Adipose tissue (tissue), 3 donors: Measurements from ENCODE around the gene FBXO17. TPM values are rescaled to one million over a fixed set of nuclear protein-coding genes. Genes with fewer than 3 reads are reported as not detected.
"Not testable (repeated sequence)": the region's sequence is repeated elsewhere in the genome, so short reads cannot be mapped to it uniquely, and the experiment has no call there.

Experiments
- H3K27ac ChIP-seq: one replicate; pipeline ENCODE4 v1.5.1; 2013; ENCODE audit warnings: low read depth, low read length
- whole genome bisulfite sequencing, 3 donors: extraction: QIAGEN DNeasy Blood & Tissue Kit; methylation state at CpG; one replicate each; pipeline ENCODE4 v1.1.7; 2013; 5-methylcytosine and 5-hydroxymethylcytosine counted together
- polyA plus RNA-seq, 3 donors: library from polyadenylated mRNA; stranded (reverse); fragments of 200-250 nt; gene quantifications; one replicate each; pipeline ENCODE4 v1.2.3, GENCODE V29; 2013
- donor health status: healthy with polysubstance abuse.
- donor health status: Bipolar disorder and iron deficiency.
- donor health status: healthy.

The FBXO17 gene
- polyA plus RNA-seq, 3 donors: 6.8 to 28.8 (median 25.8) TPM

GRCh38 chr19:38952395-38953165 lies 23.0 kb downstream of the FBXO17 start:
- no peak overlapping the region for H3K27ac ChIP-seq
- WGBS, 3 donors: 46 to 68% (median 58%) methylated on average over 13 of the region's 13 CpGs

- 64 to 80% (median 70%) methylated on average over 3 of the region's 3 CpGs for WGBS, 3 donors
- no peak overlapping the region for H3K27ac ChIP-seq
These were observed 24.4 kb downstream of the FBXO17 start for GRCh38 chr19:38951187-38951586.

- 8 to 11% (median 9%) methylated on average over 62 to 72 of the region's 72 CpGs for WGBS, 3 donors
- no peak overlapping the region for H3K27ac ChIP-seq
These were observed 25.8 kb downstream of the FBXO17 start for GRCh38 chr19:38949580-38950367.

GRCh38 chr19:38946229-38947010 lies 29.1 kb downstream of the FBXO17 start:
- 78 to 86% (median 80%) methylated on average over 11 of the region's 11 CpGs for WGBS, 3 donors
- no peak overlapping the region for H3K27ac ChIP-seq

- H3K27ac ChIP-seq: no peak overlapping the region
- WGBS, 3 donors: 84 to 98% (median 96%) methylated on average over 3 of the region's 3 CpGs
These were observed 29.8 kb downstream of the FBXO17 start for GRCh38 chr19:38945562-38946228.

GRCh38 chr19:38944981-38945506 lies 30.5 kb downstream of the FBXO17 start:
- WGBS, 3 donors: 84 to 94% (median 92%) methylated on average over 11 to 12 of the region's 12 CpGs
- H3K27ac ChIP-seq: no peak overlapping the region

- WGBS, 3 donors: 85% methylated on average over 20 of the region's 20 CpGs
- no peak overlapping the region for H3K27ac ChIP-seq
These were observed 32.9 kb downstream of the FBXO17 start for GRCh38 chr19:38942471-38943181.

- H3K27ac ChIP-seq: no peak overlapping the region
- 77 to 87% (median 86%) methylated on average over 2 of the region's 2 CpGs for WGBS, 3 donors
These were observed 33.6 kb downstream of the FBXO17 start for GRCh38 chr19:38941979-38942378.

- WGBS, 3 donors: 78 to 84% (median 82%) methylated on average over 5 of the region's 5 CpGs
These were observed 34.1 kb downstream of the FBXO17 start for GRCh38 chr19:38941466-38941865.

GRCh38 chr19:38939957-38940356 lies 35.6 kb downstream of the FBXO17 start:
- no peak overlapping the region for H3K27ac ChIP-seq
- 38 to 57% (median 38%) methylated on average over 5 of the region's 5 CpGs for WGBS, 3 donors

More at GRCh38 chr19:38941466-38941865, 34.1 kb downstream of the FBXO17 start:
- H3K27ac ChIP-seq: not testable (repeated sequence)

GRCh38 chr19:38933544-38933943 lies 42.0 kb downstream of the FBXO17 start:
- H3K27ac ChIP-seq: no peak overlapping the region
- WGBS, 3 donors: 84 to 96% (median 94%) methylated on average over 4 of the region's 4 CpGs

- 90 to 93% (median 90%) methylated on average over 29 of the region's 29 CpGs for WGBS, 3 donors
- no peak overlapping the region for H3K27ac ChIP-seq
These were observed 42.9 kb downstream of the FBXO17 start for GRCh38 chr19:38932425-38933179.

GRCh38 chr19:38931521-38931793 lies 44.1 kb downstream of the FBXO17 start:
- no peak overlapping the region for H3K27ac ChIP-seq
- WGBS, 3 donors: 24 to 36% (median 35%) methylated on average over 8 of the region's 8 CpGs

- peak within 1 kb of the TSS; percentile 26 for H3K27ac ChIP-seq
- WGBS, 3 donors: 0 to 1% (median 0%) methylated on average over 39 to 40 of the region's 40 CpGs
These were observed 44.6 kb downstream of the FBXO17 start, which contains the start of gene MRPS12 for GRCh38 chr19:38930776-38931520. TSS of gene MRPS12 (plus strand) at chr19:38930944. CDS start at chr19:38931295, 351 bp downstream.

- peak within 1 kb of the TSS; percentile 26 for H3K27ac ChIP-seq
- 2 to 3% (median 2%) methylated on average over 49 of the region's 49 CpGs for WGBS, 3 donors
These were observed 45.4 kb downstream of the FBXO17 start, which contains the start of gene SARS2 for GRCh38 chr19:38929929-38930775. TSS of gene SARS2 (minus strand) at chr19:38930763. CDS start at chr19:38930736, 27 bp downstream.
